ENCODE results near the gene SNX5. TPM values are rescaled to one million over a fixed set of nuclear protein-coding genes. Genes with fewer than 3 reads are reported as not detected.

SNX5 gene
- total and polyA plus RNA-seq, 2 of the 8 experiments (the other 6 are each of a cell fraction or from before 2014, with no cell fraction given) = 155 to 194 TPM

GRCh38 chr20:17892189-17892938 lies 76.2 kb downstream of the SNX5 start (continued):
- TF ChIP-seq CHD7 (IDR thresholded peaks at IDR 0.05; ENCODE audit: insufficient replicate concordance, low read length) (no peak), KDM5A (IDR thresholded peaks at IDR 0.05; ENCODE audit: low read length) (no peak), CHD2 (IDR thresholded peaks at IDR 0.05; ENCODE audit: low read length) (no peak), NRF1 (IDR thresholded peaks at IDR 0.05; ENCODE audit: low read depth, low read length) (no peak), SIX5 (IDR thresholded peaks at IDR 0.05; ENCODE audit: low read depth, low read length) (no peak), RBBP5 (IDR thresholded peaks at IDR 0.05; ENCODE audit: borderline replicate concordance, low read depth, low read length) (no peak), ATF3 (IDR thresholded peaks at IDR 0.05; ENCODE audit: insufficient read depth, low read depth, low read length) (no peak)
